ENCODE data around the gene USO1. TPM values are rescaled to one million over a fixed set of nuclear protein-coding genes. Genes with fewer than 3 reads are reported as not detected.
"Not testable (repeated sequence)": the region's sequence is repeated elsewhere in the genome, so short reads cannot be mapped to it uniquely, and the experiment has no call there.

USO1 gene
- total RNA-seq, 4 donors from 2014 or later, result 49.0 to 79.2 (median 69.8) TPM

DNA sequence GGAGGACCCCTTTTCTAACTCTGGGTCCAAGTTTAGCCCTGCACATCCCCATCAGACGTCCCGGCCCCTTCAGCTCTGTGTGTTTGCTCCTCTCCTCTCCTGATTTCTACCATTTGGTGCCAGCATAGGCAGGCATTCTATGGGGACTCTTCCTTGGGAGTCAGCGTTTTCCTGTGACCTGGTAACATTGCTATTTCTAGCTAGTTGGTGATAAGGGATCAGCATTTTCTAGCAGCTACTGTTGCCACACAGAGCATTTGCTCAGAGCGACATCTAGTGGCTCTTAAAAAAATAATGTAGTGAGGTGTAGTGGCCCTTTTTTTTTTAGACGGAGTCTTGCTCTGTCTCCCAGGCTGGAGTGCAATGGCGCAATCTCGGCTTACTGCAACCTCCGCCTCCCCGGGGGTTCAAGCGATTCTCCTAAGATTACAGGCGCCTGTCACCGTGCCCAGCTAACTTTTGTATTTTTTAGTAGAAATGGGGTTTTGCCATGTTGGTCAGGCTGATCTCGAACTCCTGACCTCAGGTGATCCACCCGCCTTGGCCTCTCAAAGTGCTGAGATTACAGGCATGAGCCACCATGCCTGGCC, 123.9 kb downstream of the USO1 start:
- peaks cover 0 to 16% (median 9%) of the 10 kb centered on the region in 3 donors for H3K4me1 ChIP-seq
- intact Hi-C loops (cut with DNase I); H3K36me3 ChIP-seq; H3K9me3 ChIP-seq; H3K27ac ChIP-seq; H3K4me3 ChIP-seq; DNase-seq; H3K27me3 ChIP-seq: not testable (repeated sequence)
- 21 to 22% methylated on average over 12 to 14 of the region's 14 CpGs for WGBS, 2 donors
- TF ChIP-seq, protein P1, sequence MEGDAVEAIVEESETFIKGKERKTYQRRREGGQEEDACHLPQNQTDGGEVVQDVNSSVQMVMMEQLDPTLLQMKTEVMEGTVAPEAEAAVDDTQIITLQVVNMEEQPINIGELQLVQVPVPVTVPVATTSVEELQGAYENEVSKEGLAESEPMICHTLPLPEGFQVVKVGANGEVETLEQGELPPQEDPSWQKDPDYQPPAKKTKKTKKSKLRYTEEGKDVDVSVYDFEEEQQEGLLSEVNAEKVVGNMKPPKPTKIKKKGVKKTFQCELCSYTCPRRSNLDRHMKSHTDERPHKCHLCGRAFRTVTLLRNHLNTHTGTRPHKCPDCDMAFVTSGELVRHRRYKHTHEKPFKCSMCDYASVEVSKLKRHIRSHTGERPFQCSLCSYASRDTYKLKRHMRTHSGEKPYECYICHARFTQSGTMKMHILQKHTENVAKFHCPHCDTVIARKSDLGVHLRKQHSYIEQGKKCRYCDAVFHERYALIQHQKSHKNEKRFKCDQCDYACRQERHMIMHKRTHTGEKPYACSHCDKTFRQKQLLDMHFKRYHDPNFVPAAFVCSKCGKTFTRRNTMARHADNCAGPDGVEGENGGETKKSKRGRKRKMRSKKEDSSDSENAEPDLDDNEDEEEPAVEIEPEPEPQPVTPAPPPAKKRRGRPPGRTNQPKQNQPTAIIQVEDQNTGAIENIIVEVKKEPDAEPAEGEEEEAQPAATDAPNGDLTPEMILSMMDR (IDR thresholded peaks at IDR 0.05), result peak; percentile 22 to 62 (median 38)

DNA sequence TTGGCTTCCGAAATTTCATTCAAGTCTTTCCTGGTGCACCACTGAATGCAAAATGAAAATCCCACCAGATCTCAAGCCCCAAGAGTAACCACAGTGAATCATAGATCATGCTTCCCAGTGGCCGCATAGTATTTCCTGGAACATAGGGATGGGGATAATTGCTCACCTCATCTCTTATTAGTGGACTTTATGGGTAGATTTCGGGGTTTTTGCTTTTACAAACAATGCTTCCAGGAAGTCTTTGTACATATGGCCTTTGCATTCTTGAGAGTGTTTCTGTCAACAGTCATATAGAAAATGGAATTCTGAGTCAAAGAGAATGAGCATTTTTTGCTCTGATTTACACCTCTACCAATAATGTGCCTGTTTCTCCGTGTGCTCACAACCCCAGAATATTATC, 124.5 kb downstream of the USO1 start:
- intact Hi-C loops (cut with DNase I), result no loop called here
- WGBS, 2 donors, result 57 to 74% methylated on average over 4 of the region's 4 CpGs
- Histone ChIP-seq H3K27me3 (peaks cover 0 to 4% (median 0%) of the 10 kb centered on the region in 4 donors), H3K4me3 (no peak overlapping the region), H3K36me3 (no peaks in the 10 kb centered on the region), H3K9me3 (no peaks in the 10 kb centered on the region), H3K4me1 (peaks cover 0 to 16% (median 9%) of the 10 kb centered on the region in 3 donors), H3K27ac (no peak overlapping the region)
- DNase-seq, result no peak
- no peak for TF ChIP-seq POLR2A (IDR thresholded peaks at IDR 0.05)
- TF ChIP-seq, protein P1 (IDR thresholded peaks at IDR 0.05), result no peak

DNA sequence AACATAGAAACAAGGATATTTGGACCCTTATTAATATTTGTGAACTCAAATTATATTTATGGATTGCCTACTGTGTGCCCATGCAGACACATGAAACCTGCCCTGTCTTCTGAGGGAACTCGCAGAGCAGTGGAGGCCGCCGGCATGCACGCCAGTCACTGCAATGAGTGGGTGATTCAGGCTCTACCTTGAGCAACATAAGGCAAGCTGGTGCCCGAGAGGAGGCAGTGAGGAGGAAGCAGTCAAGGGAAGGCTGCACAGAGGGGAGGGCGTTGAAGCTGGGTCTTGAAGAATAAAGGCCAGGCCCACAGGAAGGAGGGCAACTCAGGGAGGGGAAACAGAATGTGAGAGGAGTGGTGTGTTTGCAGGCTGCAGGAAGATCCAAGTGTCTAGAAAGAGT, 125.1 kb downstream of the USO1 start:
- Histone ChIP-seq H3K4me1 (peaks cover 0 to 11% (median 4%) of the 10 kb centered on the region in 3 donors), H3K36me3 (no peaks in the 10 kb centered on the region), H3K27me3 (peaks cover 0 to 6% (median 0%) of the 10 kb centered on the region in 4 donors), H3K27ac (no peak overlapping the region), H3K9me3 (no peaks in the 10 kb centered on the region), H3K4me3 (no peak overlapping the region)
- TF ChIP-seq POLR2A (IDR thresholded peaks at IDR 0.05), result no peak
- TF ChIP-seq, protein P1 (IDR thresholded peaks at IDR 0.05), result no peak
- intact Hi-C loops (cut with DNase I), result no loop called here
- 13 to 21% methylated on average over 2 of the region's 6 CpGs for WGBS, 2 donors
- DNase-seq, result no peak

DNA sequence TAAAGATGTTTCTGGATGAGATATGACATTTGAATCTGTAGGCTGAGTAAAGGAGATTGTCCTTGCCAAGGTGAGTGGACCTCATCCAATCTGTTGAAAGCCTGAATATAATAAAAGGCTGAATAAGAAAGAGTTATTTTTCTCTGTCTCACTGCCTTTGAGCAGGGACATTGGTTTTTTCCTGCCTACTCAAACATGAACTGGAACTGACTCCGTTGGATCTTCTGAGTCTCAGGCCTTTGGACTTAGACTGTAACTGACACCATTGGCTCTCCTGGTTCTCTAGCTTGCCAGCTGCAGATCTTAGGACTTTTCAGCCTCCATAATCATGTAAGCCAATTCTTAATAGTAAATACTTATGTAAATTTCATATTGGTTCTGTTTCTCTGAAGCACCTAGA, 134.3 kb downstream of the USO1 start:
- 48 to 76% methylated on average over 1 of the region's 1 CpG for WGBS, 2 donors
- TF ChIP-seq POLR2A (IDR thresholded peaks at IDR 0.05), result no peak
- TF ChIP-seq, protein P1 (IDR thresholded peaks at IDR 0.05), result no peak
- Histone ChIP-seq H3K27ac (no peak overlapping the region), H3K9me3 (no peaks in the 10 kb centered on the region), H3K27me3 (peaks cover 0 to 4% (median 0%) of the 10 kb centered on the region in 4 donors), H3K4me3 (no peak overlapping the region), H3K36me3 (no peaks in the 10 kb centered on the region), H3K4me1 (no peaks in the 10 kb centered on the region)
- intact Hi-C loops (cut with DNase I), result no loop called here
- no peak for DNase-seq

DNA sequence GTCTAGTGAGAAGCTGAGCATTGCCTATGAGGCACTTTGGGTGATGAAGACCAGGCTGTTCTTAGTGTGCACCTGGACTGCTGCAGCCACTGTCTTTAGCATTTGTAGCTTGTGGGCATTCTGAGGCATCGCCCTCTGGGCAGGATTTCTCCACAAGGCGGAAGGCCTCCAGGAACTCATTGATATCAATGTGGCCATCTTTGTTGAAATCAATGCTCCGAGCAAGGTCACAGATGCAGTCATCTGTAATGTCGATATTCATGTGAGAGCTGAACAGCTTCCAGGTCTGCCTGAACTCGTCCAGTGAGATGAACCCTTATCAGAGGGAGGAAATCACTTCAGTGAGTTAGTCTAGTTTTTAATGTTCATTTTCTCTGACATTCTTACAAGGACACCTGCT, 136.2 kb downstream of the USO1 start:
- WGBS, 2 donors, result 81 to 83% methylated on average over 5 of the region's 5 CpGs
- intact Hi-C loops (cut with DNase I), result no loop called here
- H3K27ac ChIP-seq, result no peak overlapping the region
- no peaks in the 10 kb centered on the region for H3K27me3 ChIP-seq
- TF ChIP-seq POLR2A (IDR thresholded peaks at IDR 0.05), result no peak
- H3K4me3 ChIP-seq, result no peak overlapping the region
- H3K36me3 ChIP-seq, result no peaks in the 10 kb centered on the region
- DNase-seq, result no peak
- H3K9me3 ChIP-seq, result no peaks in the 10 kb centered on the region
- no peaks in the 10 kb centered on the region for H3K4me1 ChIP-seq

Small RNAs within 50 kb of the gene (small RNA-seq; reads per million reads assigned to genes)
- gene RNU2-16P, result 0 reads per million in 4 donors

Other genes with a start within 250 kb of the USO1 start
- gene RCHY1, start 210.2 kb upstream of the USO1 start, total RNA-seq, result 10 to 100 TPM; 11.6 to 27.5 (median 15.1) TPM
- gene THAP6, start 210.1 kb upstream of the USO1 start, total RNA-seq, result 10 to 100 TPM in 1 of 4 donors, 1 to 10 TPM in 3; 5.3 to 17.9 (median 7.3) TPM
- gene ODAPH, start 168.5 kb upstream of the USO1 start, total RNA-seq, result under 1 TPM in 1 of 4 donors, not detected in 3; 0.23 TPM
- 1 to 10 TPM in 2 of 4 donors, under 1 TPM in 2; 0.13 to 1.3 (median 0.71) TPM for gene CDKL2, start 94.0 kb upstream of the USO1 start, total RNA-seq
- 10 to 100 TPM; 51.5 to 90.2 (median 65.1) TPM for gene G3BP2, start 51.2 kb upstream of the USO1 start, total RNA-seq
- under 1 TPM in 1 of 4 donors, not detected in 3; 0.04 TPM for gene PPEF2, start 177.9 kb downstream of the USO1 start, total RNA-seq
- gene NAAA, start 216.4 kb downstream of the USO1 start, total RNA-seq, result 100 to 1,000 TPM in 2 of 4 donors, 10 to 100 TPM in 2; 53.6 to 152 (median 86.2) TPM